H1 (cell line): ENCODE measurements around the gene SH3YL1. TPM values are rescaled to one million over a fixed set of nuclear protein-coding genes. Genes with fewer than 3 reads are reported as not detected.

Experiments used
- PHF8 ChIP-seq: fragments of 200-600 bp; sonication (generic); conservative IDR thresholded peaks from 2 replicates; pipeline ENCODE4 v1.7.1; 2012; ENCODE audit warnings: low read depth, mild to moderate bottlenecking, inconsistent platforms, low read length, moderate library complexity
- polyA plus RNA-seq, 7 experiments: library from polyadenylated mRNA; depleted of rRNA in 3 of 7; stranded (reverse) in 5 of 7; unstranded in 2 of 7; fragments of >200 nt in 5 of 7; fragments of 200-250 nt in 2 of 7; gene quantifications; 1 replicate in 5 of 7; 2 replicates in 1 of 7; 4 replicates in 1 of 7; pipeline versions ENCODE4 v1.2.1 to v1.2.3, GENCODE V29; 2011 to 2013; ENCODE audit warnings: missing spikeins in 2 of 7, mixed read lengths in 2 of 7
- total RNA-seq: library from RNA; stranded (reverse); fragmentation: NEBNext Ultra II Directional; extraction: Animal tissue kit (Norgen Biotek cat#: 25700); gene quantifications from 2 replicates; pipeline ENCODE4 v1.2.1, GENCODE V29; 2021

SH3YL1 gene
- total and polyA plus RNA-seq, 2 of the 8 experiments (the other 6 are each of a cell fraction or from before 2014, with no cell fraction given): 13.6 to 37.2 TPM

- no peak for TF ChIP-seq PHF8
- TF ChIP-seq, all 59 proteins: peak for 5
Measured at GRCh38 chr2:290090-290722, 26.4 kb upstream of the SH3YL1 start (continued).
